H1 (cell line): ENCODE results near the gene FAM162A. TPM values are rescaled to one million over a fixed set of nuclear protein-coding genes. Genes with fewer than 3 reads are reported as not detected.

Source experiments
- CTCF ChIA-PET: fragments of 300-600 bp; sonication (Branson Sonifier 250); formaldehyde crosslinking; loops from one replicate; lab custom pipeline; 2021; ENCODE audit not compliant: partially characterized antibody; lab: Charles Lee
- POLR2A ChIA-PET: fragments of 300-600 bp; sonication (Branson Sonifier 250); formaldehyde crosslinking; loops from one replicate; lab custom pipeline; 2021; ENCODE audit warnings: inconsistent platforms; ENCODE audit not compliant: partially characterized antibody; lab: Charles Lee
- DNase-seq, 2 experiments: peaks; one replicate each; pipeline versions ENCODE4 v3.0.0 to v3.0.0-alpha.2; 2010 to 2022; ENCODE audit warnings: low spot score in 2 of 2, low read depth in 1 of 2, mixed read lengths in 1 of 2
- FAIRE-seq: peaks from 2 replicates; lab custom pipeline; 2011; peaks lifted over from hg19 to GRCh38; lab: Jason Lieb, UNC
- H2AFZ ChIP-seq: 2 replicates; pipeline ENCODE4 v1.8.1; 2012; ENCODE audit warnings: low read length, inconsistent platforms
- H2AK5ac ChIP-seq: 2 replicates; pipeline ENCODE4 v1.6.1; 2013; ENCODE audit warnings: low read depth, low read length
- H2BK120ac ChIP-seq: replicated peaks from 2 replicates; pipeline ENCODE3; 2013; ENCODE audit warnings: low read depth, low read length, inconsistent platforms
- H2BK12ac ChIP-seq: 2 replicates; pipeline ENCODE4 v1.6.1; 2013; ENCODE audit warnings: low read depth, low read length
- H2BK15ac ChIP-seq: 2 replicates; pipeline ENCODE4 v1.6.1; 2013; ENCODE audit warnings: low read length
- H2BK20ac ChIP-seq: 2 replicates; pipeline ENCODE4 v1.6.1; 2013; ENCODE audit warnings: low read length
- H2BK5ac ChIP-seq: 2 replicates; pipeline ENCODE4 v1.6.1; 2013; ENCODE audit warnings: low read depth, low read length
- H3K14ac ChIP-seq: 2 replicates; pipeline ENCODE4 v1.6.1; 2013; ENCODE audit warnings: inconsistent platforms; ENCODE audit not compliant: insufficient read length
- H3K18ac ChIP-seq: 2 replicates; pipeline ENCODE4 v1.6.1; 2013; ENCODE audit warnings: low read length; ENCODE audit errors: extremely low read depth
- H3K23ac ChIP-seq: 2 replicates; pipeline ENCODE4 v1.6.1; 2013; ENCODE audit warnings: inconsistent platforms; ENCODE audit not compliant: insufficient read length
- H3K23me2 ChIP-seq: 2 replicates; pipeline ENCODE4 v1.6.1; 2013; ENCODE audit warnings: low read depth, low read length
- H3K27ac ChIP-seq: 2 replicates; pipeline ENCODE4 v1.6.1; 2011; ENCODE audit warnings: low read depth, low read length, inconsistent platforms
- H3K27me3 ChIP-seq, 4 experiments: replicated peaks in 1 of 4; 1 replicate in 1 of 4; 2 replicates in 3 of 4; pipeline versions ENCODE4 v1.6.1 to v1.8.1; 2011 to 2013; ENCODE audit warnings: low read length in 3 of 4, mild to moderate bottlenecking in 3 of 4, inconsistent platforms in 2 of 4, mixed read lengths in 2 of 4, moderate library complexity in 1 of 4; ENCODE audit not compliant: control insufficient read depth in 3 of 4, insufficient read depth in 3 of 4; ENCODE audit errors: extremely low read depth in 1 of 4
- H3K36me3 ChIP-seq, 4 experiments: 2 replicates each; pipeline versions ENCODE4 v1.6.1 to v1.8.1; 2011 to 2013; ENCODE audit warnings: mild to moderate bottlenecking in 4 of 4, low read length in 3 of 4, moderate library complexity in 2 of 4, control low read depth in 1 of 4, inconsistent platforms in 1 of 4; ENCODE audit not compliant: insufficient read depth in 4 of 4, control insufficient read depth in 2 of 4
- H3K4ac ChIP-seq: replicated peaks from 2 replicates; pipeline ENCODE3; 2013; ENCODE audit warnings: low read length, low read depth, mixed read lengths, inconsistent platforms; ENCODE audit not compliant: insufficient read length
- H3K4me1 ChIP-seq, 4 experiments: replicated peaks in 1 of 4; 1 replicate in 1 of 4; 2 replicates in 3 of 4; pipeline versions ENCODE4 v1.6.1 to v1.8.1; 2011 to 2013; ENCODE audit warnings: low read length in 3 of 4, inconsistent platforms in 2 of 4, mixed read lengths in 1 of 4; ENCODE audit not compliant: insufficient read depth in 4 of 4, control insufficient read depth in 3 of 4
- H3K4me2 ChIP-seq, 2 experiments: 2 replicates each; pipeline versions ENCODE4 v1.6.1 to v1.8.1; 2011 to 2013; ENCODE audit warnings: low read depth in 2 of 2, low read length in 2 of 2, control low read depth in 1 of 2, inconsistent platforms in 1 of 2, mild to moderate bottlenecking in 1 of 2; ENCODE audit not compliant: insufficient read depth in 1 of 2
- H3K4me3 ChIP-seq, 4 experiments: fragments of 200-600, 300-600 bp in 1 of 4; sonication (generic), shearing (Covaris generic), sonication (Bioruptor Twin) in 1 of 4; 2 replicates each; pipeline versions ENCODE4 v1.5.1 to v1.8.1; 2011 to 2016; ENCODE audit warnings: low read length in 4 of 4, low read depth in 3 of 4, control low read depth in 2 of 4, inconsistent platforms in 2 of 4, mild to moderate bottlenecking in 2 of 4, mixed read lengths in 1 of 4, moderate library complexity in 1 of 4; ENCODE audit not compliant: insufficient read depth in 2 of 4; ENCODE audit errors: extremely low read depth in 1 of 4
- H3K56ac ChIP-seq: replicated peaks from 2 replicates; pipeline ENCODE3; 2013; ENCODE audit warnings: low read depth, mild to moderate bottlenecking, mixed read lengths, low read length, inconsistent platforms; ENCODE audit not compliant: insufficient read length
- H3K79me1 ChIP-seq: 2 replicates; pipeline ENCODE4 v1.6.1; 2013; ENCODE audit warnings: low read depth, low read length, control low read depth
- H3K79me2 ChIP-seq, 2 experiments: 2 replicates each; pipeline versions ENCODE4 v1.6.1 to v1.8.1; 2012 to 2013; ENCODE audit warnings: low read length in 2 of 2, mild to moderate bottlenecking in 2 of 2, inconsistent platforms in 1 of 2; ENCODE audit not compliant: insufficient read depth in 2 of 2, control insufficient read depth in 1 of 2
- H3K9ac ChIP-seq, 4 experiments: replicated peaks in 1 of 4; 1 replicate in 1 of 4; 2 replicates in 3 of 4; pipeline versions ENCODE4 v1.6.1 to v1.8.1; 2011 to 2013; ENCODE audit warnings: low read depth in 3 of 4, low read length in 3 of 4, control low read depth in 2 of 4, mild to moderate bottlenecking in 2 of 4, moderate library complexity in 2 of 4, inconsistent platforms in 1 of 4; ENCODE audit errors: extremely low read depth in 1 of 4
- H3K9me3 ChIP-seq, 2 experiments: 2 replicates each; pipeline versions ENCODE4 v1.6.1 to v1.8.1; 2012 to 2013; ENCODE audit warnings: mild to moderate bottlenecking in 2 of 2, moderate library complexity in 2 of 2, control low read depth in 1 of 2, inconsistent platforms in 1 of 2, low read depth in 1 of 2, low read length in 1 of 2, mixed read lengths in 1 of 2; ENCODE audit not compliant: insufficient read depth in 2 of 2
- H4K20me1 ChIP-seq, 2 experiments: replicated peaks in 1 of 2; 2 replicates each; pipeline versions ENCODE3 to v1.8.1; 2011 to 2013; ENCODE audit warnings: inconsistent platforms in 2 of 2, low read length in 2 of 2, mild to moderate bottlenecking in 1 of 2; ENCODE audit not compliant: insufficient read depth in 2 of 2, control insufficient read depth in 1 of 2
- H4K5ac ChIP-seq: 2 replicates; pipeline ENCODE4 v1.6.1; 2013; ENCODE audit warnings: low read length, low read depth, mixed read lengths, inconsistent platforms; ENCODE audit not compliant: insufficient read length
- H4K8ac ChIP-seq: 2 replicates; pipeline ENCODE4 v1.8.0; 2013; ENCODE audit warnings: mild to moderate bottlenecking, moderate library complexity, low read length, inconsistent platforms; ENCODE audit not compliant: insufficient read depth; ENCODE audit errors: extremely low read depth
- H4K91ac ChIP-seq: replicated peaks from 2 replicates; pipeline ENCODE3; 2013; ENCODE audit warnings: low read length, mixed read lengths, inconsistent platforms; ENCODE audit not compliant: insufficient read length
- YY1 ChIP-seq: IDR thresholded peaks from 2 replicates; pipeline ENCODE4 v1.6.1; 2011; ENCODE audit warnings: low read depth, mild to moderate bottlenecking, low read length
- polyA plus RNA-seq, 7 experiments: library from polyadenylated mRNA; depleted of rRNA in 3 of 7; stranded (reverse) in 5 of 7; unstranded in 2 of 7; fragments of >200 nt in 5 of 7; fragments of 200-250 nt in 2 of 7; gene quantifications; 1 replicate in 5 of 7; 2 replicates in 1 of 7; 4 replicates in 1 of 7; pipeline versions ENCODE4 v1.2.1 to v1.2.3, GENCODE V29; 2011 to 2013; ENCODE audit warnings: missing spikeins in 2 of 7, mixed read lengths in 2 of 7
- total RNA-seq: library from RNA; stranded (reverse); fragmentation: NEBNext Ultra II Directional; extraction: Animal tissue kit (Norgen Biotek cat#: 25700); gene quantifications from 2 replicates; pipeline ENCODE4 v1.2.1, GENCODE V29; 2021
- TF ChIP-seq, protein P1 (sequence below): IDR thresholded peaks from 2 replicates; pipeline ENCODE4 v1.6.1; 2012; ENCODE audit warnings: inconsistent platforms

Gene FAM162A
- total and polyA plus RNA-seq, 2 of the 8 experiments (the other 6 are each of a cell fraction or from before 2014, with no cell fraction given), result 38.2 to 59.7 TPM

GRCh38 chr3:122396511-122396910 is 12.5 kb downstream of the FAM162A start:
- CTCF ChIA-PET, result no interaction called here
- no peak overlapping the region for H2BK120ac ChIP-seq

More at GRCh38 chr3:122396511-122396910, 12.5 kb downstream of the FAM162A start:
- POLR2A ChIA-PET, result no interaction called here
- Histone ChIP-seq H2BK12ac (no peak overlapping the region), H3K56ac (no peak overlapping the region), H3K9me3 (no peaks in the 10 kb centered on the region), H3K27ac (no peak overlapping the region), H3K79me1 (no peaks in the 10 kb centered on the region; the same call in 1 of the 2 replicates), H2BK15ac (no peak overlapping the region), H3K23me2 (no peaks in the 10 kb centered on the region), H3K23ac (no peak overlapping the region), H2BK5ac (no peak overlapping the region), H3K4me1 (no peaks in the 10 kb centered on the region), H3K4me3 (no peak overlapping the region), H3K4me2 (no peak overlapping the region), H3K36me3 (no peaks in the 10 kb centered on the region; a peak in 2 of 8 replicates), H4K91ac (no peak overlapping the region), H3K14ac (no peak overlapping the region), H2AFZ (no peak overlapping the region), H2AK5ac (no peak overlapping the region), H4K20me1 (peaks cover 0 to 2% of the 10 kb centered on the region in 2 experiments), H3K27me3 (no peaks in the 10 kb centered on the region), H2BK20ac (no peak overlapping the region), H3K79me2 (0 out of 4 replicates have a peak, but pooled peaks cover 0 to 2% of the 10 kb centered on the region in 2 experiments), H3K9ac (no peak overlapping the region), H4K5ac (no peak overlapping the region), H3K18ac (no peak overlapping the region), H3K4ac (no peak overlapping the region), H4K8ac (no peak overlapping the region)
- TF ChIP-seq, protein P1, sequence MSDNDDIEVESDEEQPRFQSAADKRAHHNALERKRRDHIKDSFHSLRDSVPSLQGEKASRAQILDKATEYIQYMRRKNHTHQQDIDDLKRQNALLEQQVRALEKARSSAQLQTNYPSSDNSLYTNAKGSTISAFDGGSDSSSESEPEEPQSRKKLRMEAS, result no peak
- TF ChIP-seq YY1, result no peak
- FAIRE-seq (no peak), DNase-seq (no peak)
